Left lobe of liver (tissue), 2 donors: ENCODE data around the gene C2. TPM values are rescaled to one million over a fixed set of nuclear protein-coding genes. Genes with fewer than 3 reads are reported as not detected.
A peak's percentile ranks its signal among the peaks of the same experiment; 100 is the strongest.
"Not testable (repeated sequence)": the region's sequence is repeated elsewhere in the genome, so short reads cannot be mapped to it uniquely, and the experiment has no call there.

ENCODE experiments used
- ATAC-seq: fragments of 200-7000 bp; cut with Tn5 transposase; one replicate; pipeline ENCODE4 v1.9.1; 2020; ENCODE audit warnings: mild to moderate bottlenecking, moderate library complexity
- DNase-seq: peaks from one replicate; pipeline ENCODE4 v3.0.0-alpha.2; 2020; ENCODE audit warnings: low spot score
- total RNA-seq: library from RNA; stranded (reverse); gene quantifications from one replicate; pipeline ENCODE4 v1.2.1, GENCODE V29; 2021
- donor health status: DM: no; HTN: no; CAD: no; lungs with moderate emphysema.
- donor health status: DM: no; HTN: yes; CAD: no.

The C2 gene
- total RNA-seq, 1 donor from 2014 or later = 451 TPM

DNA sequence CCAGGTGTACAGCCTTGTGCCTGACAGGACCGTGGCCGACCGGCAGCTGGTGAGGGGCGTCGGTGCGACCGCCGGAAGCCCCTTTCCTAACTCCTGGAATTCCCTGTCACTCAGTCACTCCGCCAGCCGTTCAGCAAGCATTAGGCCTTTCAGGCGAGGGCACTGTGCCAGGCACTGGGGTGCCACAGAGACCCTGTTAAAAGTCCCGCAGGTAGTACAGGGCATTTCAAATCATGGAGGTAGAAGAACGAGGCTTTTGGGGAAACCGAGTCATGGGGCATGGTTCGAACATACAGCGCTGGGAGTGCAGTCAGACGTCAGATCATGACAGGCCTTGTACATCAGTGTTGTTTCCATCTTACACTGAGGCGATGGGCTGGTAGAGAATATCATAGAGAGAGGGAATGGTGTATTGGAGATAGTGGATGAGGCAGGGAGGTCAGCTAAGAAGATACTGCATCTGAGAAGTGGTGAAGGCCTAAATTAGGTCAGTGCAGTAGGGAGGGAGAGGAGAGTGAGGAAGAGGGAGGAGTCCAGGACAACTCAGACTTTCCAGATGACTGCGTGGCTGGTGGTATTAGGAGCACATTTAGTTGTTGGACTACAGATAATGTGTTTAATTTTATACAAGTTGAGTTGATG, 45.3 kb downstream of the C2 start:
- ATAC-seq (no peak), DNase-seq (no peak)

DNA sequence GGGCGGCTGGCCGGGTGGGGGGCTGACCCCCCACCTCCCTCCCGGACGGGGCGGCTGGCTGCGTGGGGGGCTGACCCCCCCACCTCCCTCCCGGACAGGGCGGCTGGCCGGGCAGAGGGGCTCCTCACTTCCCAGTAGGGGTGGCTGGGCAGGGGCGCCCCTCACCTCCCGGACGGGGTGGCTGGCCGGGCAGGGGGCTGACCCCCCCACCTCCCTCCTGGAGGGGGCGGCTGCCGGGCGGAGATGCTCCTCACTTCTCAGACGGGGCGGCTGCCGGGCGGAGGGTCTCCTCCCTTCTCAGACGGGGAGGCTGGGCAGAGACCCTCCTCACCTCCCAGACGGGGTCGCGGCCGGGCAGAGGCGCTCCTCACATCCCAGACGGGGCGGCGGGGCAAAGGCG, 48.5 kb downstream of the C2 start:
- not testable (repeated sequence) for DNase-seq, ATAC-seq

DNA sequence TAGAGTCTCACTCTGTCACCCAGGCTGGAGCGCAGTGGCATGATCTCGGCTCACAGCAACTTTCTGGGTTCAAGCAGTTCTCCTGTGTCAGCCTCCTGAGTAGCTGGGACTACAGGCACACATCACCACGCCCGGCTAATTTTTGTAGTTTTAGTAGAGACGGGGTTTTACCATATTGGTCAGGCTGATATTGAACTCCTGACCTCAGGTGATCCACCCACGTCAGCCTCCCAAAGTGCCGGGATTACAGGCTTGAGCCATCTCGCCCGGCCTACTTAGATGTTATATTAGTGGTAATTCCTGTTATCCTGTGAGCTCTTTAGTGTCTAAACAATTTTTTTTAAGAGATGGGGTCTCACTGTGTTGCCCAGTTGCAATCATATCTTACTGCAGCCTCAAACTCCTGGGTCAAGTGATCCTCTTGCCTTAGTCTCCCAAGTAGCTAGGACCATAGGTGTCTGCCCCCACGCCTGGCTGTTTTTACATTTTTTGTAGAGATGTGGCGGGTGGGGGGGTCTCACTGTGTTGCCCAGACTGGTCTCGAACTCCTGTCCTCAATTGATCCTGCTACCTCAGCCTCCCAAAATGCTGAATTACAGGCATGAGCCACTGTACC, 50.4 kb downstream of the C2 start:
- DNase-seq = no peak
- no peak for ATAC-seq

DNA sequence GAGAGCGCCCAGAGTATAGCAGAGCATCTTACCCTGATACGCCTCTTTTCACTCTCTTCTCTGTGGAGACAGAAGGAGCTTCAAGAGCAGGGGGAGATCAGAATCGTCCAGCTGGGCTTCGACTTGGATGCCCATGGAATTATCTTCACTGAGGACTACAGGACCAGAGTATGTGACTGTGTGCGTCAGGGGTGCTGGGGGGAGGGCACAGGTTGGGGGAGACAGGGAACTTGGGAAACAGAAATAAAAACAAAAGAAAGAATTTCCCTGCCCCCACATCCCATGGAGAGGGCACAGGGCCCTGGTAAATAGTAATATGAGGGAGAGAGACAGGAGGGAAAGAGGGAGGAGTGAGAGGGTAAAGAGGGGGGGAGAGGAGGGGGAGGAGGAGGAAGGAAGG, 51.3 kb downstream of the C2 start:
- DNase-seq (no peak), ATAC-seq (peak; percentile 4)

DNA sequence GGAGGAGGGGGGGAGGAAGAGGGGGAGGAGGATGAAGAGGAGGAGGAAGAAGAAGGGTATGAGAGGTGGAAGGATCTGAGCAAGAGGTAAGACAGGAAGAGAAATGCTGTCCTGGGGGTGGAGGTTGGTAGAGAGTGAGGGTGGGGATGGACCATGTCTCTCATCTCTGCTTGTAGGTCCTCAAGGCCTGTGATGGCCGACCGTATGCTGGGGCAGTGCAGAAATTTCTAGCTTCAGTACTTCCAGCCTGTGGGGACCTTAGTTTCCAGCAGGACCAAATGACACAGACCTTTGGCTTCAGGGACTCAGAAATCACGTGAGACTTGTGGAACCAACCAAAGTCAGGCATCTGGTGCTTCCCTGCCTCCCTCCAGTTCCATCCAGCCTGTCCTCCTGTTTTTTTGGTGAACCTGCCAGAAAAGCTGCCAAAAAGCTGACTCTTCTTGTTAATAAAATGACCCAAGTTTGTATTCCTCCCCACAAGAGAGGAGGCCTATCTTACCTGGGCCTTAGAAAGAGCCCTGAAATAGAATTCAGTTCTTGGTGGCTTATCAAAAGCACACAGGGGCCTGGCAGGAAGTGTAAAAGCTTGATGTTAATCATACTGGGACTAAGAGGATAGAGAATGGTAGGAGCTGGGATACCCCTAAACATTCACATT, 51.9 kb downstream of the C2 start:
- peak; percentile 86 for DNase-seq
- ATAC-seq = peak; percentile 63

DNA sequence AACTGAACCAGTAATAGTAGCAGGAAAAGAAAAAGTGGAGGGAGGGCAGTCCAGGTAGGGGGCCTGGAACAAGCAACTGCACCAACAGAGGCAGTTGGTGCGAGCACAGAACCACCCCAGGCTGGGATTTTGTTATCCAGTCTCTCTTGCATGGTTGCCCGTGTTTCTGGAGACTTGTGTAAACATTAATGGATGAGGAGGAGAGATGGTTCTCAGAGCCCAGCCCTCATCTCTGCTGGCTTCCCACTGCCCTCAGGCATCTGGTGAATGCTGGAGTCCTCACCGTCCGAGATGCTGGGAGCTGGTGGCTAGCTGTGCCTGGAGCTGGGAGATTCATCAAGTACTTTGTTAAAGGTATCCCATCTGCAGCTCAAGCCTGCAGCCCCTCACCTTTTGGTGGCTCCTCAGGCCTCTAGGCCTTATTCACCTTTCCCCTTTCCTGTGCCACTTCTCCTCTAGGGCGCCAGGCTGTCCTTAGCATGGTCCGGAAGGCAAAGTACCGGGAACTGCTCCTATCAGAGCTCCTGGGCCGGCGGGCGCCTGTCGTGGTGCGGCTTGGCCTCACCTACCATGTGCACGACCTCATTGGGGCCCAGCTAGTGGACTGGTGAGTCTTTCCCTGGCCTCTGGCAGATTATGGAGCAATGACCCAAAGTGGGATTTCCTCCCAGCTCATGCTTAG, 52.8 kb downstream of the C2 start:
- not testable (repeated sequence) for ATAC-seq

DNA sequence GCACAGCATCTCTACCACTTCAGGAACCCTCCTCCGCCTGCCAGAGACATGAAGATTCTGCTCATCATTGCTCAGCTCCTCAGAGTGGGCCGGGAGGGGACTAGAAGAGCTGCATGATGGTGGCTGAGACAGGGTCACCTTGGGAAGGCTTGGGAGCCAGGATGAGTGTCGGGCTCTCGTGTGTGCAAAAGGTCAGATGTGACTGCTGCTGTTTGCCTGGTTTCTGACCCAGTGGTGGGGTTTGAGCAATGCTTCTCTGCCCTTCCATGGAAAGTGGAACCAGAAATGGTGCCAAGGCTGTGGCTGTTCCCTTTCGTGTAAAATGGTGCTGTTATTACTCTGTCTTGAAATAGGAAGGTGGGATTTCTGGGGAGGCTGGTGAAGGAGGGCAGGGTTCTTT, 53.5 kb downstream of the C2 start:
- DNase-seq = not testable (repeated sequence)
- peak; percentile 54 for ATAC-seq

More for the DNA sequence above, 52.8 kb downstream of the C2 start:
- DNase-seq = not testable (repeated sequence)

DNA sequence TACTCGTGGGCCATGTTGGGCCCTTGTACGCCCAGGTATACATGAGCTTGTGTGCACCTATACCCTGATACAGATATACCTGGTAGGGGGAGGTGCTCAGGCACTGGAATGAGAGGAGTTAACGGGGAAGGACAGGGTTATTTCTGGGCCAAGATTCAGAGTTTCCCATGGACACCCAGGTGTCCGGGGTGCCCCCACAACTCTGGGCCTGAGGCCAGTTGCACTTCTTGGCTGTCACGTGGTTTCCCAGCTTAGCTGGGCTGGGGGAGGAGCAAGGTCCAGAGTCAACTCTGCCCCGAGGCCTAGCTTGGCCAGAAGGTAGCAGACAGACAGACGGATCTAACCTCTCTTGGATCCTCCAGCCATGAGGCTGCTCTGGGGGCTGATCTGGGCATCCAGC, 54.2 kb downstream of the C2 start, which contains the start of gene C4A:
TSS of gene C4A (plus strand) at position 314 of the 400 bp plus-strand sequence. CDS start at position 365, 51 bp downstream.
- DNase-seq = not testable (repeated sequence)
- ATAC-seq = peak; percentile 60

DNA sequence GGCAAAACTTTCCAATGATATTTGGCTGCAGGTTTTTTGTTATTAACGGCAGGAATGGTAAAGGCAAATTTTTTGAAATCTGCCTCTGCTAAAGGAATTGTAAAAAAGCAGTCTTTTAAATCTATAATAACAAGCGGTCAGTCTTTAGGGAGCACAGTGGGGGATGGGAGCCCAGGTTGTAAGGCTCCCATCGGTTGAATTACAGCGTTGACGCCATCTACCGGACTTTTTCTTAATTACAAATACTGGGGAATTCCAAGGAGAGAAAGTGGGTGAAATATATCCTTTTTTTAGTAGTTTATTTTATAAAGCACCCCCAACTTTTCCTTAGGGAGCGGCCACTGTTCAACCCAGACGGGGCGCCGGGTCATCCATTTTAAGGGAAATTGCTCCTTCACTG, 61.8 kb downstream of the C2 start:
- DNase-seq, ATAC-seq: not testable (repeated sequence)

DNA sequence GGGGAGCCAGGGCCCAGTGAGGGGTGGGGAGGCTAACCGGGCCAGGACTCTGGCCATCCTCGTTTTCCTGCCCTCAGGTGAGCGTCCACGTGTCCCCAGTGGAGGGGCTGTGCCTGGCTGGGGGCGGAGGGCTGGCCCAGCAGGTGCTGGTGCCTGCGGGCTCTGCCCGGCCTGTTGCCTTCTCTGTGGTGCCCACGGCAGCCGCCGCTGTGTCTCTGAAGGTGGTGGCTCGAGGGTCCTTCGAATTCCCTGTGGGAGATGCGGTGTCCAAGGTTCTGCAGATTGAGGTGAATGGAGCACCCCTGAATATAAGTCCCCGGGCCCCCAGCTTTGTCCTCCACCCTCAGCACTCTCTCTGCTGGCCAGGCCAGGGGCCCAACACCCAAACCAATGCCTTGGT, 66.9 kb downstream of the C2 start:
- not testable (repeated sequence) for ATAC-seq, DNase-seq

Other genes with a start within 250 kb of the C2 start
- 0.88 TPM for gene LY6G5C, start 246.7 kb upstream of the C2 start, total RNA-seq
- gene ABHD16A, start 224.4 kb upstream of the C2 start, total RNA-seq = 35.1 TPM
- not detected for gene LY6G6F, start 220.9 kb upstream of the C2 start, total RNA-seq
- gene LY6G6D, start 212.4 kb upstream of the C2 start, total RNA-seq = not detected
- gene LY6G6C, start 206.0 kb upstream of the C2 start, total RNA-seq = not detected
- 0.33 TPM for gene MPIG6B, start 204.3 kb upstream of the C2 start, total RNA-seq
- 22.2 TPM for gene DDAH2, start 198.4 kb upstream of the C2 start, total RNA-seq
- gene CLIC1, start 191.2 kb upstream of the C2 start, total RNA-seq = 37.7 TPM
- gene MSH5, start 187.7 kb upstream of the C2 start, total RNA-seq = 5.2 TPM
- gene SAPCD1, start 165.1 kb upstream of the C2 start, total RNA-seq = 0.73 TPM
- gene VWA7, start 150.4 kb upstream of the C2 start, total RNA-seq = 2.3 TPM
- gene VARS1, start 132.0 kb upstream of the C2 start, total RNA-seq = 52.6 TPM
- gene LSM2, start 120.8 kb upstream of the C2 start, total RNA-seq = 9.8 TPM
- 0.60 TPM for gene HSPA1L, start 112.4 kb upstream of the C2 start, total RNA-seq
- 89.1 TPM for gene HSPA1A, start 112.2 kb upstream of the C2 start, total RNA-seq
- 50.8 TPM for gene HSPA1B, start 100.0 kb upstream of the C2 start, total RNA-seq
- gene NEU1, start 64.9 kb upstream of the C2 start, total RNA-seq = 20.1 TPM
- 0.86 TPM for gene SLC44A4, start 48.7 kb upstream of the C2 start, total RNA-seq
- gene EHMT2, start 30.0 kb upstream of the C2 start, total RNA-seq = 15.7 TPM
- 0.86 TPM for gene ZBTB12, start 25.6 kb upstream of the C2 start, total RNA-seq
- 1,916 TPM for gene CFB, start 18.4 kb downstream of the C2 start, total RNA-seq
- 15.3 TPM for gene NELFE, start 31.3 kb downstream of the C2 start, total RNA-seq
- 50.2 TPM for gene SKIC2, start 31.5 kb downstream of the C2 start, total RNA-seq
- 15.5 TPM for gene DXO, start 44.4 kb downstream of the C2 start, total RNA-seq
- 2,044 TPM for gene C4A, start 54.3 kb downstream of the C2 start, total RNA-seq
- gene C4B, start 87.1 kb downstream of the C2 start, total RNA-seq = 2,468 TPM
- 9.0 TPM for gene CYP21A2, start 110.7 kb downstream of the C2 start, total RNA-seq
- gene TNXB, start 181.6 kb downstream of the C2 start, total RNA-seq = 13.7 TPM
- 31.7 TPM for gene ATF6B, start 200.5 kb downstream of the C2 start, total RNA-seq
- 2.2 TPM for gene FKBPL, start 202.6 kb downstream of the C2 start, total RNA-seq
- 0.38 TPM for gene PRRT1, start 224.2 kb downstream of the C2 start, total RNA-seq
- gene PPT2, start 226.4 kb downstream of the C2 start, total RNA-seq = 15.6 TPM
- 6.3 TPM for gene EGFL8, start 236.9 kb downstream of the C2 start, total RNA-seq
- gene AGPAT1, start 248.4 kb downstream of the C2 start, total RNA-seq = 32.4 TPM